GM19452 (cell line): ENCODE results near the gene NASP.

Source experiments
- ATAC-seq: cut with Tn5 transposase; IDR thresholded peaks from one replicate; pipeline ENCODE4 v1.9.1; 2021; ENCODE audit not compliant: unreplicated experiment

Gene NASP

DNA sequence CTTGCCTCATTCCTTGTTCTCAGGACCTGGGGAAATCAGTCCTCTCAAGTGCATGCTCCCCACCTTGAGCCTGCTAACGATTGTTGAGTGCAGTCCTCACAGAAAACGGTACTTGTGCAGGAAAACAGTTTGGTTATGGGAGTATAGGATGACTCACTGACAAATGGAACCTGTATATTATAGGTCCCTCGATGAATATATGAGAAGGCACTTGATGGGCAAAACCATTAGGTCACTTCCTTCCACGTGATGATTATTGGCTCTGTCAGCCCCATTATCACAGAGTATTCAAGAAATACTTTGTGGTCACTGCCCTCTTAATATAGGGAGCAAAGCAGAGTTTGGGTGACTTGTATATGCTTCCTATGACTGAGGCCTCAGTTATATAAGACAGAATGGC lies 33.8 kb downstream of the NASP start:
- ATAC-seq, result no peak

DNA sequence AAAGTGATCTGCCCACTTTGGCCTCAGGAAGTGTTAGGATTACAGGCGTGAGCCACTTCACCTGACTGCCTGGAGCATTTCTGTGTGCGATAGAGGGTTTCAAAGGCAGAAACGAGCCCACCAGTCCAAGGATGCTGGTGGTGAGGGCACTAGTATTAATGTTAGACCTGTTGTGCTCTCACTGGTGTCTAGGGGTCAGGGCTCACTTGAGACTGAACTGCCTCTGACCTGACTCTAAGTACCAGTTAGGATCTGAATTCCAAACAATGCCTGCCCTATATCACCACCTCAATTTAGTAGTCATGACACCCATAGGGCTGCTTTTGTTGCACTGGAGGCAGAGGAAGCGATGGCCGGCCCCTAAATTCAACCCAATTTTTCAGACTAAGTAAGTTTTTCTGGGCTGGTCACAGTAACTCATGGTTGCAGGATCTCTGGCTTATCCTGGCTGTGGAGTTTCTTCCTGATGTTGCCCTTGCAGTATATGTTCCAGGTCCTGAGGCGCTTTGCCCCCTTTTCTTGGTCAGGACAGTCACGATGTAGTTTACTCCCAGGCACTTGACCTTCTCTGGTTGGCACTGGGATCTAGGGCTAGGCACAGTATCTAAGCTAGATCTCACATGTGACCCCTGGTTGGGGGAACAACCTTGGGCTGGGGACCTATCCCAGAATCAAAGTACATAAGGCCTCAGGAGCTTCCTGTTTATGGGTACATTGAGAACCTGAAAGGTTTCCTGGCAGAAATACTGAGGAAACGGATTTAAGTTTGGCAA lies 35.5 kb downstream of the NASP start:
- no peak for ATAC-seq

GRCh38 chr1:45620588-45621500 lies 37.0 kb downstream of the NASP start:
- ATAC-seq, result no peak

- no peak for ATAC-seq
Observed at GRCh38 chr1:45621501-45621836, 37.6 kb downstream of the NASP start.

- no peak for ATAC-seq
Observed at GRCh38 chr1:45621895-45622523, 38.2 kb downstream of the NASP start.

- no peak for ATAC-seq
Observed at GRCh38 chr1:45622524-45623394, 38.9 kb downstream of the NASP start.

- ATAC-seq, result no peak
Observed at GRCh38 chr1:45623972-45624371, 40.1 kb downstream of the NASP start, which contains the start of gene CCDC17. TSS of gene CCDC17 (minus strand) at chr1:45624054. CDS start at chr1:45623909, 145 bp downstream.

DNA sequence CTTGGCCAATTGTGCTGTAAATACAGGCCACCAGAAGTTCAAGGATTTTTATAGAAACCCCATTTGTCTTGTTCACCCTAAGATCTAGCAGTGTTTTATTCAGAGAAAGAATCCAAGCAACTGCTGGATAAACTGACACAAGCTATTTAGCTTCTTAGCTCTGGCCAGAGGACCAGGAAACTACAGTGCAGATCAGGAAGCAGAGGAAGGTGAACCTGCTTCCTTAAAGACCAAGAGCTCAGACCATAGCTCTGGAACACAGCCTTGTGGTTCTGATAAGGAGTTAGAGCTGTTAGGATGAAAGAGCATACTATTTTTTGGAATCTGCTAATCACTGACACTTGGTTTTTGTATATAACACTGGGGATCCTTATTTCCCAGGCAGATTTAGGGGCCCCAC lies 45.2 kb downstream of the NASP start:
- ATAC-seq, result no peak

- no peak for ATAC-seq
Observed at GRCh38 chr1:45630429-45630828, 46.6 kb downstream of the NASP start.

DNA sequence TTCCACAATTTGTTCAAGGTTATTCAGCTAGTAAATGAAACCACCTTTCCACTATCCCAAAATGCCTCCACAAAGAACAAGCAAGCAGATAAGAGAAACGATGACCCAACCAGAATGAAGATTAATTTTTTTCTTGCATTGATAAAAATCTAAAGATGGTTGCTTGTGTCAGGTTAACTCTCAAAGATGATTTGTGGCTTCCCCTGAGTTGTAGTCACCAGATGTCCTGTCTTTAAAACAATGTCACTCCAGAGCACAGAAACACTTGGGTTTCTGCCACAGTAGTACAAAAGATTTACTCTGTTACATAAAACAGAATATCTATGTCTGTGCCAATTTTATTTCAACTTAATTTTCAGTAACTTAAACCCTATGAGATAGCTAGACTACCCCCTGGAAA lies 51.4 kb downstream of the NASP start:
- no peak for ATAC-seq

- no peak for ATAC-seq
Observed at GRCh38 chr1:45640293-45640692, 56.5 kb downstream of the NASP start.

- ATAC-seq, result no peak
Observed at GRCh38 chr1:45643321-45643720, 59.5 kb downstream of the NASP start.

DNA sequence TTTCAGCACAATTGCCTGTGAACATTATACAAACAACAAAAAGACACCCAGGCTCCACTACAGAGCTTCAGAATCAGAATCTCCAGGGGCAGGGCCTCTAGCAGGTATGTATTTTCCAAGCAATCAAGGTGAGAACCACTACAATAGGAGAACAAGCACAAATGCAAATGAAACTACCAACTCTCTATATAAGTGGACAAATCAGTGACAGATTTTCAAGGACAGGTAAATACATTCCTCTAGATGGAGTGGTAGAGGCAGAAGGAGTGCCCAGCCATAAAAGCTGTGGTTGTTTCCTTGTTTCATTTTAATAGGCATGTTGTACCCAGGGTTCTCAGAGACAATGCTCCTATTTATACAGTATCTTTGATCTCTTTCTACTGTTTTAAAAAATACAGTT lies 60.1 kb downstream of the NASP start:
- ATAC-seq, result no peak

DNA sequence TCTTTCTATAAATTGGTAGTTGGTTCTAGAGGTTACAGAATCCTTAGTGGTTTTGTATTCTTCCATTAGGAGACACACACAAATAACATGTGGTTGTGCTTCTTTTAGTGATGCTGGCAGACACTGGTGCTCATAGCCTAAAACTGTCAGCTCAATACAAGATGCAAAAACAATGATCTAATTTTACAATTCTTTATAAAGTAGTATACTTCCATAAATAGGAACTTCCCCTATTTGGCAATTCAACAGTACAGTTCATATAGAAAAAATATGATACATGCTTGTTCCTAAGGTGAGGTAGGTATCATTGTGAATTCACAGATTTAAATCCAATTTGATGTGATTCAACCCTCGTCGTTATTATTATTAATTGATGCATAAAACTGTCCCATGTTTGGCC lies 60.8 kb downstream of the NASP start:
- ATAC-seq, result no peak

- no peak for ATAC-seq
Observed at GRCh38 chr1:45647248-45648021, 63.6 kb downstream of the NASP start.

DNA sequence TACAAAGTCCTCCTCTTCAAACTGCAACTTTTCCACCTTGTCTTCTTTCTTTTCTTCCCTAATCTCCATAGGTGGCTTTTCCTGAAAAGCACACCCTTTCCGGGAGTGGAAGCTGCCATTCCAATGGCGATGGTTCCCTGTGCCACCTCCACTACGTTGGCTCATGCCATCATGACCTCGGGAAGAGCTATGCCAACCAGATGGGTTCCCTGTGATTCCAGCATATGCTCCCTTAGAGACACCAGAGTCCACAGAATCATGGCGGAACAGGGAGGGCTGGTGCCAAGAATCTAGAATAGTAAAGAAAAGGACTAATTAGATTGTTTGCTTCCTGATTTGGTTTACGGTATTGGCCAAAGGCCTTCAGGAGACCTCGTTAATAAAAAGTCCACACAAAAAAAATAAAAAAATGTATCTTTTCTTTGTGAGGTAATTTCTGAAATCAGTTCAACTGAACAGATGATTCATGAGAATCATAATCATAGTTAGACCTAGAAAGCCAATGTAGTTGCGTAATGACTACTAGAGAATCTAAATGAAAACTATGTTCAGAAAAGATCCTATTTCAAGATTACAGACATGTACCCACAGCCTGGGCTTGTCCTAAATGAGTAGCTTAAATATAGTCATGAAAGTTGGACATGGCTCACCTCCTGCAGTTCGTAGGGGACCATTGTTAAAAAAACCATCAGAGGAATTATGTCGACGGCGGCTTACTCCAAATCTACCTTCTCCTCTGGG lies 70.9 kb downstream of the NASP start:
- ATAC-seq, result no peak

GRCh38 chr1:45656573-45657226 lies 72.9 kb downstream of the NASP start:
- ATAC-seq, result no peak

DNA sequence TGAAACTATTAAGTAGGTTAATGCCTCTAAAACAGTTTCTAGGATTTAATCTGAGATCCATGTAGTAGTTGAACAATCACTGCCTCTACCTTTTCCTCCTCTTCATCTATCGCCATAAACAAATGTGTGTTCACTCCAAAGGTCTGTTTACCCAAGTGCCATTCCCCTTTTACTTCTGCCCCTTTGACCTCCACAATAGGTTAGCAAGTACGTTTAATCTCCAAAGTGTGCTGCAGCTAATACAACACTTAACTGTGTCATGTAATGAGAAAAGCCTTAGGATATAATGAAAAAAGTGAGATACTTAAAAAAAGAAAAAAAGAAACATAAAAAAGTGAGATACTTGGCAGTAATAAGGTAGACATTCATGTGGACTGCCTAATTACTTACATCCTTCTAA lies 74.3 kb downstream of the NASP start:
- no peak for ATAC-seq

DNA sequence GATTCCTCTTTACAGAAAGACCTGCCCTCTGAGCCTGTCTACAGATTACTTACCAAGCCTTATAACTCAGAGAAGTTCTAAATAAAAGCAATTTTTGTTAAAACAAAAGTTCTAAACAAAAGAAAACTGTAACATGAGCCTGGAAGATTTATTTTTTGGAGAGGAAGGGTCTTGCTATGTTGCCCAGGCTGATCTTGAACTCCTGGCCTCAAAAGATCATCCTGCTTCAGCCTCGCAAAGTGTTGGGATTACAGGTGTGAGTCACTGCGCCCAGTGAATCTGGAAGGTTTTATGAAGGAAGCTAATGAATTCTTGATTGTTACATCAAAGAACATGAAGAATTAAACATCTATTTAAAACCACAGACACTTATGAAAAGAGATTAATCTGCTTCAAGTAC lies 75.4 kb downstream of the NASP start:
- ATAC-seq, result no peak
